GM21619 (cell line): ENCODE data around the gene ACTR5.

Source experiments
- ATAC-seq: cut with Tn5 transposase; IDR thresholded peaks from one replicate; pipeline ENCODE4 v1.9.1; 2021; ENCODE audit not compliant: unreplicated experiment

The ACTR5 gene

GRCh38 chr20:38728911-38729642 lies 19.2 kb upstream of the ACTR5 start:
- no peak for ATAC-seq

GRCh38 chr20:38729767-38730166 lies 18.5 kb upstream of the ACTR5 start:
- no peak for ATAC-seq

DNA sequence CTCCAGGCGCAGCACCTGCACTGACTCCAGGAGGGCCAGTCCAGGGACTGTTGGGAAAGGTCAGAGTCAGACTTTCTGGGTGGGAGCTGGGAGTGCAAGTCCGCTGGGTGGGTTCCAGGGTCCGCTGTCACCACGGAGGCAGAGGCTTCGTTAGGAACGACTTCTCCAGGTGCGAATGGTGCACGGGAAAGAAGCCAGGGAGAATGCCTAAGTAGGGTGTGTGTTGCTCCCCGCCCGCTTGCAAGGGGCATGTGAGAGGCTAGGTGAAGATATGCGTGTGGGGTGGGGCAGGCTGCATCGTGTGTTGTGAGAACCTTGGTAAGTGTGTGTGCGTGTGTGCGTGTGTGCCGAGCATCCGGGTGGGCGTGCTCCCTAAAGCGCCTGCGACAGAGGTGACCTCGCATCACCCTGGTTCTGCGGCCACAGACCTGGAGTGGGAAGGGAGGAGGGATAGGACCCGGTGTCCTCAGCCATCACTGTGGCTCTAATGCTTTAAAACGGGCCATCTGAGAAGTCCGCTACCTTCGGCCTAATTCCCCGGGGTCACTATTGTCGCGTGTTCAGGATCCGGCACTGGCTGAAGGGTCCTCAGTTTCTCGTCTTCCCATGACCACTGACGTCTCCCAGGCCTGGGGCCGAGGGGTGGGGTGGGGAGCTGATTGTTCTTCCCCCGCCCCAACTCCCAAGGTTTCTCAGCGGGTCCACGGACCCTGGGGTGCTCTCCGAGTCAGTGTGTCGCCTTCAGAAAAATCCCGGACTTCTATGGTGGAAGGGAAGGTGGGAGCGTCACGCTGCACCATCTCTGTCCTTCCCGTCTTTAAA lies 17.9 kb upstream of the ACTR5 start:
- no peak for ATAC-seq

GRCh38 chr20:38730989-38731737 lies 17.1 kb upstream of the ACTR5 start:
- peak; percentile 74 for ATAC-seq

- no peak for ATAC-seq
These were observed 16.5 kb upstream of the ACTR5 start for GRCh38 chr20:38731738-38732113.

DNA sequence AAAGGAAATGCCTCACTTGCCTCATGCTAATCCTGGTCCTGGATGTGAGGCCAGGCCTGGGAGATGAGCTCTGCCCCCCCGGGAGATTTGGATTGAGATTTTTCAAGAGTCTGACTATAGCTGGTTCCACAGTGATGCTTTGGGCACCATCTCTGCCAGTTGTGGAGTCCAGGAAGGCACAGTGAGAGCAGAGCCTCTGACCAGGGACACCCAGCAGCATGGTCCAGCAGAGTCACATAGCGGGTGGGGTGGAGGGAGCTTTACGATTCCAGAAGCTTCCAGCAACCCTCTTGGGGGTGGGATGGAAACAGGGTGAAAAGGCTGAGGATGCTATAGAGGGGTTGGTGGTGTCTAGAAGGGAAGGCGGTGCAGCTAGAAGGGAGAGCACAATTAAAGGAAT lies 15.3 kb upstream of the ACTR5 start:
- ATAC-seq = no peak

DNA sequence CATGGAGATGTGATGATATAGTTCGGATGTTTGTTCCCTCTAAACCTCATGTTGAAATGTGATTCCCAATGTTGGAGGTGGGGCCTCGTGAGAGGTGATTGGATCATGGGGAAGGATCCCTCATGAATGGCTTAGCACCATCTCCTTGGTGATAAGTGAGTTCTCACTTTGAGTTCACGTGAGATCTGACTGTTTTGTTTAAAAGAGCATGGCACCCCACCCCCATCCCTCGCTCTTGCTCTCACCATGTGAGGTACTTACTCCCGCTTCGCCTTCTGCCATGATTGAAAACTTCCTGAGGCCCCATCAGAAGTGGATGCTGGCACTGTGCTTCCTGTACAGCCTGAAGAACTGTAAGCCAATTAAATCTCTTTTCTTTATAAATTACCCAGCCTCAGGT lies 13.1 kb upstream of the ACTR5 start:
- no peak for ATAC-seq

DNA sequence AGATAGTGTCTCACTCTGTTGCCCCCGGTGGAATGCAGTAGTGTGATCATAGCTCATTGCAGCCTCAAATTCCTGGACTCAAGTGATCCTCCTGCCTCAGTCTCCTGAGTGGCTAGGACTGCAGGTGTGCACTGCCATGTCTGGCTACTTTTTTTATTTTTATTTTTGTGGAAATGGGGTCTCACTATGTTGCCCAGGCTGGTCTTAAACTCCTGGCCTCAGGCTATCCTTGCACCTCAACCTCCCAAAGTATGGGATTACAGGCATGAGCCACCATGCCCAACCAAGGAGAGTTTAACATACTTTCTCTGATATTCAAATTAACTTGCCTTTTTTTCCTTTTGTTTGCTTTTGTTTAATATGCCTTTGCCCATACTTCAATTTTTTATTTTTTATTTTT lies 10.4 kb upstream of the ACTR5 start:
- no peak for ATAC-seq

DNA sequence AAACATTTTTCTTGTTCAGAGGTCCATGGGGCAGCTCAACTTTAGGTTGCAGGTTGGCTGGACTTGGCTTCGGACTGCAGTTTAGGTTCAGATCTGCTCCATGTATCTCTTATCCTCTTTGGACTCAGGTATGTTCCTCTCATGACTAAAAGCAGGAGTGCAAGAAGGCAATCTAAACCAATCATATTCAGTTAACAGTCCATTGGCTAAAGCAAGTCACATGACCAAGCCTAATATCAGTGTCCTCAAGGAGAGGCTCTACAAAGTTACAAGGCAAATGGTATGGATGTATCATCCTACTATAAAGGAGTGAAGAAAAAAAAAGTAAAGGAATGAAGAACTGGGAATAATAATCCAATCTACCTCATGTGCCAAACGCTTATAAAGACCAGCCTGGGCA lies 2.5 kb upstream of the ACTR5 start:
- ATAC-seq = no peak

DNA sequence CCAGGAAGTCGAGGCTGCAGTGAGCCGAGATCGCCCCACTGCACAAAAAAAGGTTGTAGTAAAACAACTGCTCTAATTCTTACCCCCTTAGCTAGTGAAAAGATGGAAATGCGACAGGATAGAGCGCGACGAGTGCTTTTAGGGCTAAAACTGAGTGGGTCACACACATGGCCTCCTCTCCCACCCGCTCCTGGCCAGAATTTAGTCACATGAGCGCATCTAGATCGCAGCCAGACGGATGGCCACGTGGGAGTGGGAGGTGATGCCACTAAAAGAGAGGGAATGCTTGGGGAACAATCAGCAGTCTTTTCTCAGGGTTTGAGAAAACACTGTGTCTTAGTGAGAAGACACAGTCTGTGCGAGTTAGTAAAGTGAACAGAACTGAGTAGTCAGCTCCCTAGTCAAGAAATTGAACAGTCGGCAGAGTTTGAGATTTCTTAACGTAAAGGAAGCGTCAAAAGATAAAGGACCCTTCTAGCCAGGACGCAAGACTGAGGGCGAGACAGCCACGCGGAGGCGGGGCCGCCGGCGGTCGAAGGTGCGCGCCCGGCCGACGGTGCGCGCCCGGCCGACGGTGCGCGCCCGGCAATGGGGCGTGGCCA lies 664 bp upstream of the ACTR5 start:
- ATAC-seq = no peak

DNA sequence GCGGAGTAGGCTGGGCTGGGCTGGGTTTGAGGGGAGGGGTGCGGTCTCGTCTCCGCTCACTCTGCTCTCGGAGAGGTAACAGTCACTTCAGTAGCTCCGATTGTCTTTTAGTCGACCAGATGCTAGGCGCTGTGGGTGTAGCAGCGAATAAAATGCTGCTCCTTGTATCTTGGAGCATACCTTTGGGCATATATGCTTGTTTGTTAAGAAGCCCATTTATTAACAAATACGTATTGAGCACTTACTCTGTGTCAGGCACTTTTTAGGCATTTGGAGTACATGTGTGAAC lies 545 bp downstream of the ACTR5 start:
- ATAC-seq = peak; percentile 22

- ATAC-seq = no peak
These were observed 3.2 kb downstream of the ACTR5 start for GRCh38 chr20:38751360-38751976.

DNA sequence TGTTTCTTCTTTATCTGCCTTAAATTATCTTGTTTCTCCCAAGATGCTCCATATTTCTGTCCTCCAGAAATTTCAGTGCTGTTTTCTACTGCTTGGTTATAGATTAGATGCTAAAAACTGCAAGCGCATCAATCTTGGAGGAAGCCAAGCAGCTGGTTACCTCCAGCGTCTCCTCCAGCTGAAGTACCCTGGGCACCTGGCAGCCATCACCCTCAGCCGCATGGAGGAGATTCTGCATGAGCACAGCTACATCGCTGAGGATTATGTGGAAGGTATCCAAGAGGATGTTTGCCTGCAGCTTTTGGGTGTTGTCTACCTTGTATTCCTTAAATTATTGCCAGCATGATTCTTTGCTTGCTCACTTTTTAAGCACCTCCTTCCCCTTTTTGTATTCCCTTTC lies 3.8 kb downstream of the ACTR5 start:
- ATAC-seq = no peak

DNA sequence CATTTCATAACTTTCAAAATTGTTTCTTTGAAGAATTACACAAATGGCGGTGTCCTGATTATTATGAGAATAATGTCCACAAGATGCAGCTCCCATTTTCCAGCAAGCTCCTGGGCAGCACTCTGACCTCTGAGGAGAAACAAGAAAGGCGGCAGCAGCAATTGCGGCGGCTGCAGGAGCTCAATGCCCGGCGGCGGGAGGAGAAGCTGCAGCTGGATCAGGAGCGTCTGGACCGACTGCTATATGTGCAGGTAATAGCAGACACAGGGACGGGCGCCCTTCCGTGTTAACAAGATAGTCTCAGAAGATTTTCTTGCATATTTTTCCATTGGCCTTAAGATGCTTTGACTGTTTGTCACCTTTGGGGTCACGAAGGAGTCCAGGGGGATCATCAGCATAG lies 6.7 kb downstream of the ACTR5 start:
- no peak for ATAC-seq

DNA sequence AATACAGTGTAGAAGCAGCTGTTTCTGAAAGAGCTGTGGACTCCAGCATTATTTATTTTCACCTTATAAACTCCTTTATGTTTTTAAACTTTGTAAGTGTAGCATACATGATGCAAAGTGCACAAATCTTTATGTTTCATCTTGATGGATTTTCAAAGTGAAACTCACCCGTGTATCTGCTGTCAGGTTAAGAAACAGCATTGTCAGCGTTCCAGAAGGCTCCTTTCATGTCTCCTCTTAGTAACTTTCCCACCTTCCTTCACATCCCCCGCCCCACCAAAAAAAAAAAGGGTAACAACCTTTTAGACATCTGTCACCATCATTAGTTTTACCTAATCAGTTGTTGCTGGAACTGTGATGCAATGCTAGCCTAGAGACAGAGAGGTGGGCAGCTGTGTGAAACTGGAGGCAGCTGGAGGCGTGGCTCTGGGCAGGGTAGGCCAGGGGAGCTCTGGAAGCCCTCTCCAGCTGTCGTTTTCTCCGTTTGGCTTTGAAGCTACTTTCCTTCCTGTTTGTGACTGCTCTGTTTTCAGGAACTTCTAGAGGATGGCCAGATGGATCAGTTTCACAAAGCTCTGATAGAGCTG lies 7.2 kb downstream of the ACTR5 start:
- no peak for ATAC-seq

DNA sequence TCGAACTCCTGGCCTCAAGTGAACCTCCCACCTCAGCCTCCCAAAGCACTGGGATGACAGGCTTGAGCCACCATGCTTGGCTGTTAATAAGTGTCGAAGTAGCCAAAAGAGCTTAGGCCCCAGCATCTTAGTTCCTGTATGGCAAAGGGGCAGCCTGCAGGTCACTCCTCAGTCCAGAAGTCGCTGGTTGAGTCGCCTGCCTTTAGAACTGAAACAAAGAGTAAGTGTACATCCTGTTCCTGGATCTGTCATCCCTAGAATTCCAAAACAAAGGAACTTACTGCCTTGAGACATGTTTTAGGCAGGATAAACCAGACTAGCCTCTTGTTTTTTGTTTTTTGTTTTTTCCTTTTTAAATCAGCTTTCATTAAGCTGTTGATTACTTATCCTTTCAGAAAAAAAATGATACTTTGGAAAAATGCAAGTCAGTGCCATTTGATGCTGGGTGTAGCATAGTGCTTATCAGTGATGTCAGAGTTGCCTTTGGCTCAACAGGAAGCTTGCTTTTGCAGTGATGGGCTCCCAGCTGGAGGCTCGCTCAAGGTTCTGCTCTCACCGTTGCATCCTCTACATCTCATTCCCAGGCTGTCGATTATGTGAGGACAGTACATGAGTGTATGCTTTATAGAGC lies 9.0 kb downstream of the ACTR5 start:
- no peak for ATAC-seq

DNA sequence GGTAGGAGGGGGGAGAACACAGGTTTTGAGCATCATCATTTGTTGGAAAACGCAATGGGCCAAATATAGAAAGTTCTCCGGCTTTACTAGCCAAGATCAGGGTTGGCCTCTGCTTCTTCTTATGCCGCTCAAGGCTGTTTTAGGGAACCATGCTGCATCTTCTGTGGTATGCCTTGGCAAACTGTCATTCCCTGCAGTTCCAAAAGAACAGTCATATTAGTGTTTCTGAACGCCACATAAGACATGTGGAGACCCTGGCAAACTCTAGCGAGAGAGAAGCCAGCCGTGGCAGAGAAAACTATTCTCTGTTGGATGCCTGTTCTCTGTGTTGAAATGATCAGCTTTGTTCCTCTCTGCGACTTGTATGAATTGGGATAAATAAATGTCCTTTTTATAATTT lies 10.8 kb downstream of the ACTR5 start:
- no peak for ATAC-seq

DNA sequence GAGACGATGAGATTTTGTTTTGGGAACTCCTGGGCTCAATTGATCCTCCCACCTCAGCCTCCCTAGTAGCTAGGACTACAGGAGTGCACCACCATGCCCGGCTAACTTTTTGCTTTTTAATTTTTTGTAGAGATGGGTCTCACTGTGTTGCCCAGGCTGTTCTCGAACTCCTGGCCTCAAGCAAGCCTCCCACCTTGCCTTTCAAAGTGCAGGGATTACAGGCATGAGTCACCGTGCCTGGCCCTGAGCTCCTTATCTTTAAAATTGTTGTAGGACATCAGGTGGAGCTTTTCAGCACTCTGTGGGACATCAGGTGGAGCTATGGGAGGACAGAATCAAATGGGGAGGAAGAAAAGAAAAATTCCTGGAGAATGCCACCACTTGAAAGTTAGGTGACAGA lies 12.7 kb downstream of the ACTR5 start:
- ATAC-seq = no peak

GRCh38 chr20:38762174-38762573 lies 13.9 kb downstream of the ACTR5 start:
- ATAC-seq = no peak

- no peak for ATAC-seq
These were observed 15.4 kb downstream of the ACTR5 start for GRCh38 chr20:38763616-38764015.
